Suprapubic skin (tissue), 4 donors: Measurements from ENCODE around the gene ZBTB44.
"Not testable (repeated sequence)": the region's sequence is repeated elsewhere in the genome, so short reads cannot be mapped to it uniquely, and the experiment has no call there.

ENCODE experiments used
- EP300 ChIP-seq: sonication (generic); formaldehyde crosslinking; IDR thresholded peaks from one replicate; pipeline ENCODE4 v1.6.1; 2017; ENCODE audit warnings: antibody characterized with exemption
- POLR2A ChIP-seq, 2 donors: fragments of 450-650 bp; IDR thresholded peaks; one replicate each; pipeline ENCODE4 v1.6.1; 2017; ENCODE audit warnings: antibody characterized with exemption in 2 of 2, mild to moderate bottlenecking in 2 of 2, moderate library complexity in 2 of 2
- POLR2AphosphoS5 ChIP-seq, 3 donors: sonication (generic); formaldehyde crosslinking; IDR thresholded peaks; one replicate each; pipeline ENCODE4 v1.6.1; 2017; ENCODE audit warnings: antibody characterized with exemption in 3 of 3
- TF ChIP-seq, protein P1 (sequence below), 2 donors: fragments of 200-600 bp in 1 of 2; fragments of 450-650 bp in 1 of 2; sonication (generic) in 1 of 2; IDR thresholded peaks; one replicate each; pipeline ENCODE4 v1.5.1; 2016 to 2019; ENCODE audit warnings: antibody characterized with exemption in 2 of 2, mild to moderate bottlenecking in 1 of 2, moderate library complexity in 1 of 2

- TF ChIP-seq, protein P1, sequence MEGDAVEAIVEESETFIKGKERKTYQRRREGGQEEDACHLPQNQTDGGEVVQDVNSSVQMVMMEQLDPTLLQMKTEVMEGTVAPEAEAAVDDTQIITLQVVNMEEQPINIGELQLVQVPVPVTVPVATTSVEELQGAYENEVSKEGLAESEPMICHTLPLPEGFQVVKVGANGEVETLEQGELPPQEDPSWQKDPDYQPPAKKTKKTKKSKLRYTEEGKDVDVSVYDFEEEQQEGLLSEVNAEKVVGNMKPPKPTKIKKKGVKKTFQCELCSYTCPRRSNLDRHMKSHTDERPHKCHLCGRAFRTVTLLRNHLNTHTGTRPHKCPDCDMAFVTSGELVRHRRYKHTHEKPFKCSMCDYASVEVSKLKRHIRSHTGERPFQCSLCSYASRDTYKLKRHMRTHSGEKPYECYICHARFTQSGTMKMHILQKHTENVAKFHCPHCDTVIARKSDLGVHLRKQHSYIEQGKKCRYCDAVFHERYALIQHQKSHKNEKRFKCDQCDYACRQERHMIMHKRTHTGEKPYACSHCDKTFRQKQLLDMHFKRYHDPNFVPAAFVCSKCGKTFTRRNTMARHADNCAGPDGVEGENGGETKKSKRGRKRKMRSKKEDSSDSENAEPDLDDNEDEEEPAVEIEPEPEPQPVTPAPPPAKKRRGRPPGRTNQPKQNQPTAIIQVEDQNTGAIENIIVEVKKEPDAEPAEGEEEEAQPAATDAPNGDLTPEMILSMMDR (IDR thresholded peaks at IDR 0.05), result not testable (repeated sequence)
- TF ChIP-seq POLR2AphosphoS5 (IDR thresholded peaks at IDR 0.05); POLR2A (IDR thresholded peaks at IDR 0.05); EP300: not testable (repeated sequence)
These were observed 64.8 kb downstream of the ZBTB44 start for GRCh38 chr11:130249929-130250328.
